C1 segment of cervical spinal cord (tissue), 14 donors: Measurements from ENCODE around the gene LRP8.

Experiments used
- DNase-seq, 14 donors: peaks; one replicate each; lab custom pipeline; 2025; lab: John Stamatoyannopoulos, UW

The LRP8 gene

DNA sequence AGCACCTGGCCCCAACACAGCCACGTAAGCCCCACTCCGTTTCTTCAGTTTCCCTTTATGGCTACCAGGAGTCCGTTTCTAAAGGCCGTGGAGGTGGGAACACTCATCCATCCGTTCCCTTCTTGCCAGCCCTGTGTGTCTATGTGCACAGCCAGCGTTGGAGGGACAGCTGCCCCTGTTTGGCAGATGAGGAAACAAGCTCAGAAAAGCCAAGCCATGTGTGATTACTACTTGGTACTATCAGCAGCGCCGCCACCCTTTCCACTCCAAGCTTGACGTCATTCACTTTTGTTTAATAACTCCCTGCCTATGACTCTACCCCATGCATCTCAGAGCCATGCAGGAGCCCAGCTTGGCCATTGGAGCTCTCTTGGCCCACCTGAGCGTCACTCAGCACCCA, 3.5 kb downstream of the LRP8 start:
- DNase-seq = no peak

- DNase-seq = no peak
These were observed 4.6 kb downstream of the LRP8 start for GRCh38 chr1:53323316-53323715.

DNA sequence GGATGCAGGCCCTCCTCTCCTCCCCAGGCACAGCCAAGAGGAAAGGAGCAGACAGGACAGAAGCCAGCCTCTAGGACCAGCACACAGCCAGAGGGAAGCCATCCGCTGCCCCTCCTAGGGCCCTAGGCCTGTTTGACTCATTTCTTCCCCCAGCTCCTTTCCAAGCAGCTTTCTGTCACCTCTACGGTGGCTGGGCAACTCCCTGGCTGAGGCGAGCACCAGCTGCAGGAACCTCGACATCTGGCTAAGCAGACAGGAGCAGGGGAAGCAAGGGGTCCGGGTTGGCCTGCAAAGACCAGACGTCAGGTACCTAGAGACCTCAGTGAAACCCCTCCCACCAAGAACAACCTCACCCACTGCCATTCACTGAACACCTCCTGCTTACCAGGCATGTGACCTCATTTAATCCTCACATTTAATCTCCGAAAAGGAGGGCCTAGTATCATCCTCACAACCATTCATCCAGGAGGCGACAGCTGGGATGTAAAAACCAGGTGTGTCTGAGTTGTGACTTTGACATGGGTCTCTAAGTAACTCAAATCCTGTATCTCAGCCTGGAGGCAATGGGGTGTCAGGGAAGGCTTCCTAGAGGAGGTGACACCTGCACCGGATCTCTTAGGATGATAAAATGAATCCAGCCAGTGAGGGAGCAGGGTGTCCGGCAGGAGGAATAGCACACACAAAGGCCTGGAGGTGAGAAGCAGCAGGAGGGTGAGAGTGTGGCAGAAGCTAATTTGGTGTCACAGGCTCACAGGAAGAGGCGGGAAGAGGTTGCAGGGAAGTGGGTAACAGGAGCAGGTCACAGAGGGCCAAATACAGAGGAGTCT, 5.9 kb downstream of the LRP8 start:
- no peak for DNase-seq

- DNase-seq = no peak
These were observed 6.5 kb downstream of the LRP8 start for GRCh38 chr1:53321366-53321765.

DNA sequence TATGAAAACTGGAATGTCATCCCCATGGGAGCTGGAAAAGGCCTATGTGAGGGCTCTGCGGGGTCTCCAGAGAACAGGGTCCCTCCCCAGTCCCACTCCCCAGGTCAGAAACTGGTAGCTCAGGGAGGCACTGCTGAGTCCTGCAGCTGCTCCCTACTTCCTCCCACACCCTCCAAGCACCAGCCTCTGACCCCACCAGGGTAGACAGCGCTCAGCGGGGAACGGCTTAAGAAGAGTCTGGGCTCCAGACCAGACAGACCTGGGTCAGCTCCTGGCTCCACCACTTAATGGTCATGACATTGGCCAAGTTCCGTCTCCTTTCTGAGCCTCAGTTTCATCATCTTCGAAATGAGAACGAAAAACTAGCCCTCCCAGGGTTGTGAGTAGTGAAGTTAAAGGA, 7.2 kb downstream of the LRP8 start:
- DNase-seq = no peak

DNA sequence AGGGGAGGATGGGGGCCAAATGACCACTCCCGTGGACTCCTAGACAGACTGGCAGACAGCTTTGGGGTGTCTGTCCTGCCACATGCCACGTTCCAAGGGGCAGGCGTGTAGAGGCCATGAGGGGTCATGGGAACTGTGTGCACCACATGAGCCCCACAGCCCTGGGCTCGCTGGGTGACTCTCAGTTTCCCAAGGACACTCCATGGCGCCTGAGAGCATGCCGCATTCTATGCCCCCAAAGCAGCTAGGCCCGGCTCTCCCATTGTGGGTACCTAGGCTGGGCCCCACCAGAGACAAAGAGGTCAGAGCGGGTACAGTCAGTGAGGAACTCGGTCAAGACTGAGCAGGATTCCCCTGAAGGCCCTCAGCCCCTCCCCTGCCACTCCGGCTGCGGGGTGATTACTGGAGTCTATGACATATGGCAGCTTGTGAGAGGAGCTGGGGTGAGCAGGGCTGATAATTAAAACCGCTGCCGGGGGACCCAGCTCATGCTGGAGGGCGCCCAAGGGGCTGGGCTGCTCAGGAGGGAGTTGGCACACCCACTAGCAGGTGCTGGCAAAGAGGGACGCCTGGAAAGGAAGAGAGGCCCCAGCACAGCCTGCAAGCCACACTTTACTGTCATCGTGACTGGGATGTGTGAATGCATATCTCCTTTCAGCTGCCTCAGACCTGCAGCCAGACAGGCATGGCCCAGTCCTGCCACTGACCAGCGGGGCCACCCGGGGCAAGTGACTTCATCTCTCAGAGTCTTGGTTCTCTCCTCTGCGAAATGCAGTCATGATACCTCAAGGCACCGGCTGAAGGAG, 8.4 kb downstream of the LRP8 start:
- DNase-seq = peak in 1 of 14 donors; percentile 31

DNA sequence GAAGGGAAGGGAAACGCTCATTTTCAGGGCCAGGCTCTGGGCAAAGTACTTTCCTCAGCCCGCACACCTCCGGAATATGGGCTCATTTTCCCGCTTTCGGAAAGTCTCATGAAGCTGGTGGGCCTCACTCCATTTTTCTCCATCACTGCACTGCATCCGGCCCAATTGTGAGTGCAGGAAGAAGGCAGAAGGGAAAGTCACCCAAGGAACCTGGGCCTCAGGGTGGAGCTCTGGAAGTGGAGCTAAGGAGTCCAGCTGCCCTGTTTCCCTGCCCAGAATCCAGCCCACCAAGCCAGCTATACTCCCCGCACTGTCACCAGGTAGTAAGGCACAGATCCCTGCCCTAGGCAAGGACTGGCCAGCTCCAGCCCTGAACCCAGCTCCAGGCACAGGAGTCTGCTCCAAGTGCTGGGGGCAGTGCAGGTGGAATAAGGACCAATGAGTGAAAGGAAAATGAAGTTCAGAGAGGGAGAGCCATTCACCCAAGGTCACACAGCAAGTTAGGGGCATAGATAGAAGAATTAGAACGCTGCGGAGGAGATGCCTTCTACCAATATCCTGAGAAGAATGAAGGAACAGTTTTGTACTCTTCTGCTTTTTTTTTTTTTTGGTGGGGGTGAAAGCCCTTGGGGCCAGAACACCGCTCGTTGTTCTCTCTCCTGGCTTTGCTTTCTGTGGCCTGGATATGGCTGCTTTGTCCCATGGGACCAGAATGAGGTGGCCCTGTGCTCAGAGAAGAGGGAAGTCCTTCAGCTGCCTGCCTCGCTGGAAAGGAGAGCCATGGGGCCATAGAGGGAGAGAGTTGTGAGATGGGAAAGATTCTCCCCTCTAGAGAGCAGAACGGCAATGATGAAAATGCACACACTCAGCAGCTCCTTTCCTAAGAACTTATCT, 10.0 kb downstream of the LRP8 start:
- no peak for DNase-seq

GRCh38 chr1:53316766-53317581, 10.9 kb downstream of the LRP8 start:
- DNase-seq = peak in 1 of 14 donors; percentile 83

- DNase-seq = no peak
These were observed 11.5 kb downstream of the LRP8 start for GRCh38 chr1:53316424-53316765.

GRCh38 chr1:53315456-53316423, 12.1 kb downstream of the LRP8 start:
- DNase-seq = no peak

- no peak for DNase-seq
These were observed 12.8 kb downstream of the LRP8 start for GRCh38 chr1:53315046-53315445.

- DNase-seq = no peak
These were observed 13.3 kb downstream of the LRP8 start for GRCh38 chr1:53314606-53315005.

- no peak for DNase-seq
These were observed 13.8 kb downstream of the LRP8 start for GRCh38 chr1:53314096-53314495.

- DNase-seq = no peak
These were observed 14.3 kb downstream of the LRP8 start for GRCh38 chr1:53313556-53313955.

DNA sequence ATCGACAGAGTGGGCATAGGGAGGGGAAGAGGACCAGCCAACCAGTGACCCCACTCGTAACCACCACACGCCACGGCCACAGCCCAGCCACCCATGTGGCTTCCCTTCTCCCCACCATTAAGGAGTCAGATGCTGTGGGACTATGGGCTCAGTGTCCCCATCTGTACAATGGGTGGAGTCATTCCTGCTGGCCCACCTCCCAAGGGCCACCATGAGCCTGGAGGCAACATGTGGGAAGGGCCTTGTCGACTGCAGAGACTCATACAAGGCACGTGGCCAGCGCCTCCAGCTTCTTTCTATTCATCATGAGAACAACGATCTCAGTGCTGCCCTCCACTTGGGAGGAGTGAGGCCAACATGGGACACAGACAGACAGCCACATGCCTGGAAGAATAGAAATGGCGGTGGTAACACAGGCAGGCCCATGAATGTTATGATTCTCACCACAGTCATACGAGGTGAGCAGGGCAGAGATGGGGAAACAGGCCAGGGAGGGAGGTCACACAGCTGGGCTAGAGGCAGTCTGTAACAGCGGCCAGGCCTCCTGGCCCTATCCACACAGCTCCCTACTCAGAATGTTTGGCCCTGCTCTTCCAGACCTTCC, 16.1 kb downstream of the LRP8 start:
- no peak for DNase-seq

DNA sequence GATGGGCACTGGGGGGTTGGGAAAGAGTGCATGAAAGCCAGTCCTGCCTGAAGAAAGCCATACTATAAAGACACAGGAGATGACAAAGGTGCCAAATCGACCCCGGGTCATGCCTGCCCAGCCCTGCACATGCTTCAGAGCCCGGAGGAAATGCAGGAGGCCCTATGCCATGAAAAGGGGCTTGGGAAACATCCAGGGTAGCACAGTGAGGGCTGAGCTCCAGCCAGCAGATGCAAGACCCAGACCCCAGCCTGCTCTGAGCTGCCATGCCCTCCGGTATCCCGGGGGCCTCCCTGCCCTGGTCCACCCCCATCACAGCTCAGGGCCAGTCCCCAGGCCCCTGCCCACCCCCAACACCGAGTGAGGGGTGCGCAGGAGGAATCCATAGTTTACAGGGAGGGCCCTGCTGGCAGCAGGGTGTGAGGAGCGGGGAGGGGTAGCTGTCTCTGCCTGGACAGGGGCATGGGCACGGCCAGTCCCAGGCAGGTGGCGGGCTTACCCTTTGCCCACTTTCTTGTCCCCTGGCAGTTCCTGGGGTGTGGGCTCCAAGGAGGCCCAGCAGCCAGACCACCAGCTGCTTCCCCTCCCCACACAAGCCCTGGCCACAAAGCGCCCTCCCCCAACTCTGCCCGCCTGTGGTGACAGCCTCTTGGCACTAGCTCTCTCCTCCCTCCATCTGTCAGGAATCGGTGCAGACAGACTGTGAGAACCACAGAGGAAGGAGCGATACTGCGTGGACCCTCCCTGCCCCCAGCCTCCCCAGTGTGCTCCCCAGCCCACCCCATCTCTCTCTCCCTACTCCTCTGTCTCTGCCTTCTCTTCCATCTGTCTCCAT, 16.8 kb downstream of the LRP8 start:
- peak in 1 of 14 donors; percentile 40 for DNase-seq

- DNase-seq = no peak
These were observed 18.1 kb downstream of the LRP8 start for GRCh38 chr1:53309802-53310201.

DNA sequence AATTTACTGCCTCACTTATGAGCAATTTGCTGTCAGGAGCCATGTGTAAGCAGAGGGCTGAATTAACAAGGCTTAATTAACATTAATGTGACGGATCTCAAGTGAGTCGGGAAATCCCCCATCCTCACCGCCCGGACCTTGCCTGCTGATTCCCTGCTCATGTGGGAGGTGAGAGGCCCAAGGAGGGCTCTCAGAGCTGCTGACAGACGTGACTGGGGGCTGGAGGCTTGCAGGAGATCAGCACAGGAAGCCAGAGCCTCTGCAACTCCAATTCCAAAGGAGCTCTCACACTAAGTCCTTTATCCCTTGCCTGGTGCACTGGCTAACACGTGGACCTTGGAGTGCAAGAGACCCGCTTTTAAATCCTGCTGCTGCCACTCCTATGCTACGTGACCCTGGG, 19.4 kb downstream of the LRP8 start:
- no peak for DNase-seq

DNA sequence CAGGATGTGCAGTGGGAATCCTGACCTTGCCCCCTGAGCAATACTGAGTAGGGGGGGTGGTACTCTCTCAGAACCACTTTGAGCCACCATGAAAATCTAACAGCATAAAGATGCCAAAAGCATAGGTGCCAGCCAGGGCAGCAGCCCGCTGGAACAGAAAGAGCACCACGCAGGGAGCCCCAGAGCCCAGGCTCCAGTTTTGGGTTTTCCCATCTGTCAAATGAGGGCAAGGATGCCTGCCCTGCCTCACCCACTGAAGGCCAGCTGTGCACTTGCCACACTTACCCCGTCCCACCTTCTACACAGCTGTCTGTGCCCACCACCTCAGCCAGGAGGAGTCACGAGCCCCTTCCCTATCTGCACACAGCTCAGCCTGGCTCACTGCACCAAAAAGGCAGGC, 20.8 kb downstream of the LRP8 start:
- DNase-seq = no peak
